Fibroblast of skin of right biceps (primary cell): Measurements from ENCODE around the gene AKT1S1.
"Not testable (repeated sequence)": the region's sequence is repeated elsewhere in the genome, so short reads cannot be mapped to it uniquely, and the experiment has no call there.

ENCODE experiments used
- DNase-seq: peaks from one replicate; pipeline ENCODE4 v3.0.0-alpha.2; 2013

The AKT1S1 gene

DNA sequence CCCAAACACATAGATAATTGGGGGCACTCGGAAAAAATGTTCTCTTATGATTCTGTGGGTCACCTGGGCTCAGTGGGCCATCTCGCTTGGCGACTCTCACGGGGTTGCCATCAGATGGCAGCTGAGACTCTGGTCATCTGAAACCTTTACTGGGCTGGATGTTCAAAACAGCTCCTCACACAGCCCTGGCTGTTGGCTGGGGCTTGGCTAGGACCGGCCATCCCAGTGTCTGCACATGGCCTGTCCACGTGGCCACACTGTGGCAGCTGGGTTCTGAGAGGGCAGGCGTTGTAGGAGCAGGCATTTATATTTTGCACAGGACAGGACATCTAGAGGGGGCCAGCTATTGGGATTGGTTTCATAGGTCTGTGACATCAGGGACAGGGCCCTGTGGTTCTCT lies 43.6 kb downstream of the AKT1S1 start:
- no peak for DNase-seq

DNA sequence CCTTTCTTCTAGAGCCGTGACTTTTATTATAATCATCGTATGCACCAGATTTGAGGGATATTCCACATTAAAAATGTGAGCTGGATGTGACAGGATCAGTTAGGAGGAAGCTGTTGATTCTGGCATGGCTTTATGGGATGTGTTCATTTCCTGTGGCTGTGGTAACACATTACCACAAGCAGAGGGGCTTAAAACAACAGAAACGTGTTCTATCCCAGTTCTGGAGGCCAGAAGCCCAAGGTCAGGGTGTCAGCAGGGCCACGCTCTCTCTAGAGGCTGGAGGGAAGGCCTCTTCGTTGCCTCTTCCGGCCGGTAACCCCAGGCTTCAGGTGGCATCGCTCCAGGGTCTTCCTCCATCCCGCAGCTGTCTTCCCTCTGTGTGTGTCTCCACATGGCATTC lies 44.6 kb downstream of the AKT1S1 start:
- no peak for DNase-seq

DNA sequence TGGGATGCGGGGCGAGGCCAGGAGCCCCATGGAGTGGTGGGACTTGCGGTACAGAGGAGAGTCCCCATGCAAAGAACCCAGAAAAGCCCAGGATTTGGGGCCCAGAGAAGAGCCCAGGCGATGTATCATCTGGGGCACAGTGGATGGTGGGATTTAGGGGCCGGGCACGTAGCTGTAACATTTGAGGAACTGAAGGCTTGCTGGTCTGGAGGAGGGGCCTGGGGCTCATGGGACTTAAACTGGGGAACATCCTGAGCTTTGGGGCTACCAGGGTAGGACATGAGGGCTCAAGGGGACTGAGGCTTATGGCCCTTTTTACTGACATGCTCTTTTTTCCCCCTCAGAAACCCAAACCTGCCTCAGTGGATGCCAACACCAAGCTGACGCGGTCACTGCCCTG lies 45.6 kb downstream of the AKT1S1 start:
- DNase-seq = no peak

DNA sequence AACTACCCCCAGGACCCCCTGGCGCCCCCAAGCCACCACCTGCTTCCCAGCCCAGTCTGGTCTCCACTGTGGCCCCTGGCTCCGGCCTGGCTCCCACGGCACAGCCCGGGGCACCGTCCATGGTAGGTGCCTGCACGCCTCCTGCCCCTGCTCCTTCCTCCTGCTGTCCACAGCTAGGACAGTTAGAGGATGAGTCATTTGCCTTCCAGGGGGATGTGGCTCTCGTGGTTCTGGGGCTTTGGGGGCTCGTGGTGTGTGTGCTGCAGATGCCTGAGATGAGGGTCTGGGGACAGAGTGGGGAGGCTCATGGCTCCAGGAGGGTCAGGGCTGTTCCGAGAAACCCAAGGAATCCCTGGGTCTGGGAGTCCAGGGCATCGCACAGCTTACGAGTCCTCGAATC lies 46.4 kb downstream of the AKT1S1 start:
- DNase-seq = no peak

DNA sequence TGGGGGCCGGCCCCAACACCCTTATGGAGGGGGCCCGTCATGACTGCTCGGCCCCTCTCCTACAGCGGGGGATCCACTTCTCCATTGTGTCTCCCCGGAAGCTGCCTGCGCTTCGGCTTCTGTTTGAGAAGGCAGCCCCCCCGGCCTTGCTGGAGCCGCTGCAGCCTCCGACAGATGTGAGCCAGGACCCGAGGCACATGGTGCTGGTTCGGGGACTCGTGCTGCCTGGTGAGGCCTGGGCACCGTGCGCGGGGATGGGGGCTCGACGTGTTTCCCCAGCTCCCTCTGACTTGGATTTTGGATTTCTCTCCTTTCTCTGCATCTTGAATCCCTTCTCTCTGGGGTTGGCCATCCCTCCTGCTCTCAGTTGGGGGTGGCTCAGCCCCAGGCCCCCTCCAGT lies 47.4 kb downstream of the AKT1S1 start:
- DNase-seq = no peak

DNA sequence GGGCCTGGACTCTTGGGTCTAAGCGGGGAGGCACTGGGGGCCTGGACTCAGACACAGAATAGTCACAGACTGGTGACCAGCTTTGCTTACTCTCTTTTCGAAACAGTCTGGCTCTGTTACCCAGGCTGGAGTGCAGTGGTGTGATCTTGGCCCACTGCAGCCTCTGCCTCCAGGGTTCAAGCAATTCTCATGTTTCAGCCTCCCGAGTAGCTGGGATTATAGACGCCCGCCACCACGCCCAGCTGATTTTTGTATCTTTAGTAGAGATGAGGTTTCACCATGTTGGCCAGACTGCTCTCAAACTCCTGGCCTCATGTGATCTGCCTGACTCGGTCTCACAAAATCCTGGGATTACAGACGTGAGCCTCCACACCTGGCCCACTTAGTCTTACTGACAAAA lies 48.0 kb downstream of the AKT1S1 start:
- DNase-seq = no peak

DNA sequence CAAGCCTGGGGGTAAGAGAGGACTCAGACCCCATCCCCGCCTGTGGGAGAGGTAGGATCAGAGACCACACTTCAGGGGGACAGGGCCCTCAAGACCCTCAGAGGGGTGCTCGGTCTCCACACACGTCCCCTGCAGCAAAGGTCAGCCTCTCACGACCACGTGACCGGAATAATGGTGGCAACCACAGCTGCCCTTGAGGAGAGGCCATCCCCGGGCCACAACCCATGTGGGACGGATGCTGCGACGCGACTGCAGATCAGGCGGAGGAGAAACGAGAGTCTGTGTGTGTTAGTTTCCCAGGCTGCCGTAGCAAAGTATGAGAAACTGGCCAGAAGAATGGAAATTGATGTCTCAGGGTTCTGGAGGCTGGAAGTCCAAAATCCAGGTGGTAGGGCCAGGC lies 50.1 kb downstream of the AKT1S1 start:
- DNase-seq = no peak

DNA sequence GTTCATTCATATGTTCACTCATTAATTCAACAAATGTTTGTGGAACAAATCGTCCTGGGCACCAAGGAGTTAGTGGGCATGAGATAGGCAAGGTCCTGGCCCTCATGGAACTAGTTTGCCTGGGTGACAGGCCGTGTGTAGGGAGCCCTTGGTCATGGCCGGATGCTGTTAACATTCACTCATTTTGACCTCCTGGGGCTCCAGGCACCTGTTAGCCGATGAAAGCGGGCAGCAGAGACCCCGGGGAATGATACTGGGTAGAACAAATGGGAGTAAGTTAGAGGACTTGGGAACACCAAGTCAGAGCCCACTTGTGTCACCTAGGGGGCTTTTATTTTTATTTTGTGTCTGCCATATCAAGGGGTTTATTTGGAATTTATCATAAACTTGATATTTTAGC lies 52.5 kb downstream of the AKT1S1 start:
- no peak for DNase-seq

DNA sequence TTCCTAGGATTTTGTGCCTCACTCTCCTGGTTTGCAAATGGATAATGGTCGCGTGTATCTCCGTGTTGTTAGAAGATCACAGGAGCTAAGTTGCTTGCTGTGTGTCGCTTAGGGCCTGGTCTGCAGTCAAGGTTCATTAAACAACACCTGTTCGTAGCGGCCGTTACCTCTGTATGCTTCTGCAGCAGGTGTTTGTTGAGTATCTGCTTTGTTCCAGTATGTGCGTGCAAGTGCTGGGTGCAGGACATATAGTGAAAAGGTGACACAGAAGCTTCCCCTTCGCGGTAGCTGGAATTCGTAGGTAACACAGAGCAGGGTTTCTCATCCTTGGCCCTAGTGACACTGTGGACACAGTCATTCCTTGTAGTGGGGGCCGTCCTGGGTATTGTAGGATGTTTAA lies 53.7 kb downstream of the AKT1S1 start:
- no peak for DNase-seq

DNA sequence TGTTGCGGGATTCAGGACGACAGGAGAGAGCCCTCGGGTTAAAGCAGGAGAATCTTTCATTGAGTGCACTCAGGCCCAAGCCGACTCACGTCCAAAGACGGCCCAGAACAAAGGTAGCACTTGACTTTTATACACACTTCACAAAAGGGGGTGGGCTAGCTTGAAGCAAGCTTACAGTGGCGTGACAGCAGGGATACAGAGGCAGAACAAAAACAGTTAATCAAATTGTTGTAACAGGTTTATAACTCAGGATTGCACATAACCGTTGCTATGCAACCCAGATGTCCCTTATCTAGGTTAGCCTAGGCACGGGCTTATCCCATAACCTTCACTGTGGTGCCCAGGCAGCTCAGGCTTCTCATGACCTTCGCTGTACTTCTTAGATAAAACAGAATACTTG lies 57.0 kb downstream of the AKT1S1 start:
- no peak for DNase-seq

DNA sequence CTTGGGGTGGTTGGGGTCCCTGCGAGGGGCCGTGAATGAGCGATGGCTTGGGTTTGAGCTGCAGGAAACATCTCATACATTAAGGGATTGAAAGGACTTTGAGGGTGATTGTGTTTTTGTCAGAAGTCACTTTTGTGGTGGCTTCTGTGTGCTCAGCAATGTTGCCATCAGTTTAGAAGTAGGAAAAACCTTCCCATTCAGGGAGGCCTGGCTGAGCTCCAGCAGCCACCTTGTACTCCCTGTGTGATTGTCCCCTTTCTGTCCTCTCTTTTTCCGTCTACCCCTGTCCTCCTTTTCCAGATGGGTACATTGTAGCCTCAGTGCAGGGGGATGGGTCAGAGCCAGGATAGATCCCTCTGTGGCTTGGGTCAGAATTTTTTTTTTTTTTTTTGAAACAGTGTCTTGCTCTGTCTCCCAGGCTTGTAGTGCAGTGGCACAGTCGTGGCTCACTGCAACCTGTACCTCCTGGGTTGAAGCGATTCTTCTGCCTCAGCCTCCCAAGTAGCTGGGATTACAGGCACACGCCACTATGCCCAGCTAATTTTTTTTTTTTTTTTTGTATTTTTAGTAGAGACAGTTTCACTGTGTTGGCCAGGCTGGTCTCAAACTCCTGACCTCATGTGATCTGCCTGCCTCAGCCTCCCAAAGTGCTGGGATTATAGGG lies 57.6 kb downstream of the AKT1S1 start:
- DNase-seq = not testable (repeated sequence)
